8988T (cell line): Measurements from ENCODE around the gene FSTL5.
"Not testable (repeated sequence)": the region's sequence is repeated elsewhere in the genome, so short reads cannot be mapped to it uniquely, and the experiment has no call there.

Experiments used
- DNase-seq: peaks from one replicate; pipeline ENCODE4 v3.0.0; 2011

Gene FSTL5

DNA sequence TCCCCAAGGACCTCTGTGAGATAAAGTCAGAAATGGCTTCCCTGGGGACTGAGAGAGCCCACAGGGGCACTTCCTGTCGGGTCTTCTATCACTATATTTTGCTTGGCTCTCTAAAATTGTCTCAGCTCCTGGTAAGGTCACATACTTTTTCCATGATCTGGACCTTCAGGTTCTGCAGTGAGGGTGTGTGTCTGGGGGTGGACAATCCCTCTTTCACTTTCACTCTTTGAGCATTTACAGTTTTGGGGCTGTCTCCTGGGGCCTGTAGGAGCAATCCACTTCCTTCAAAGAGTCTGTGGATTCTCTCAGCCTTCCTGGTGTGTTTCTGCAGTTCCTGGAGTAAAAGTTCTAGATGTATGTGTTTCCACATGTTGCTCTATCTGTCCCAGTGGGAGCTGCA lies 335.7 kb downstream of the FSTL5 start:
- no peak for DNase-seq

- DNase-seq, result no peak
Observed at GRCh38 chr4:161827013-161827412, 336.8 kb downstream of the FSTL5 start.

- DNase-seq, result no peak
Observed at GRCh38 chr4:161823450-161823849, 340.4 kb downstream of the FSTL5 start.

- DNase-seq, result no peak
Observed at GRCh38 chr4:161822174-161822573, 341.6 kb downstream of the FSTL5 start.

GRCh38 chr4:161817914-161818313 lies 345.9 kb downstream of the FSTL5 start:
- no peak for DNase-seq

- no peak for DNase-seq
Observed at GRCh38 chr4:161816958-161817357, 346.8 kb downstream of the FSTL5 start.

- DNase-seq, result no peak
Observed at GRCh38 chr4:161815841-161816240, 348.0 kb downstream of the FSTL5 start.

- no peak for DNase-seq
Observed at GRCh38 chr4:161813889-161814288, 349.9 kb downstream of the FSTL5 start.

- DNase-seq, result no peak
Observed at GRCh38 chr4:161813389-161813788, 350.4 kb downstream of the FSTL5 start.

DNA sequence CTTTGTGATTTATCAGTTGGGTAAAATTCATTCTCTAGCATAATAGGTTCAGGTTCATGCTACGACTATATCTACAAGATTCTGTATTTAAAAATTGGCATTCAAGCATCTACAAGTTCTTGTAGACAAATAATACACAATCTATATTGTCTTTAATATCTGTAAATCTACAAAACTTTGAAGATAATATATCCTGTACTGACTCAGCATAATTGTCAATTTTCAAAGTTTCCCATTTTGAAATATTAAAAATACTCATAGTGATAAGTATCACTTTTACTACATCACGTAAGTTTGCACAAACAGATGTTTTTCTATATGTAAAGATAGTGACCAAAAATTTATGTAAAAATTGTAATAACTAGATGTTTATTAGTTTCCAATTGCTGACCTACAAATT lies 360.6 kb downstream of the FSTL5 start:
- DNase-seq, result no peak

- no peak for DNase-seq
Observed at GRCh38 chr4:161799710-161800109, 364.1 kb downstream of the FSTL5 start.

DNA sequence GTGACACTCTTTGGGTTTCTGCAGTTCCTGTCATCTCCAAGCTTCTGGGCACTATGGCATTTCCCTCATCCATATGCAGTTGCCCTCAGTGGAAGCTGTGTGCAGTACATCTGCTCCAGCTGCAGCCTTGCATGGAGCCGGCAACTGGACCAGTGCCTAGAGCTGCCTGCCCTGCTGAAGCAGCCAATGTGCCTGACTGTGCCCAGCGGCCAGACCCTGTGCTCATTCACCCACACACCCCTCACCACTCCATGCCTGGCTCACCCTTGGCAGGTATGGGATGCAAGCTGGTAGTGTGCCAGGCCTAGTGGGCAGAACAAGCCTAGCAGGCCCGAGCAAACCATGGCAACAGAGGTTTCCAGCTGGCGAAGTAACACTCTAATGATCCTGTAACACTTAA lies 370.8 kb downstream of the FSTL5 start:
- no peak for DNase-seq

GRCh38 chr4:161791796-161792556 lies 371.8 kb downstream of the FSTL5 start:
- DNase-seq, result no peak

DNA sequence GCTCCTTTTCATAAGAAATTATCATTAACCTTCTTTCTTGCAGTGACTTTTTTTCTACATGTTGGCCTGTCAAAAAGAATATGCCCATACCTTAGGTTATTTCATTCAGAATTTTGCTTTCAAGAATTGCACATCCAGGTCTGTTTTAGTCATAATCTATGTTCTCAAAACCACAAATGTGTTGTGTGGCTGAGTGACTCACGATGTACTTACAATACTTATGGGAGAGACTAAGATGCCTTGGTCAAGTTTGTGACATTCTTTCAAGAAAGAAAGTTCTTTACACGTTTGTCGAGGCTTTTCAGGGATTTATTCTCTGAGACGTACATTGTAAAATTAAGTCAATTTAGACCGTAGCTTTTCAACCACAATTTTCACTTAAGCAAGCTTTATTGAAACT lies 396.7 kb downstream of the FSTL5 start:
- DNase-seq, result no peak

DNA sequence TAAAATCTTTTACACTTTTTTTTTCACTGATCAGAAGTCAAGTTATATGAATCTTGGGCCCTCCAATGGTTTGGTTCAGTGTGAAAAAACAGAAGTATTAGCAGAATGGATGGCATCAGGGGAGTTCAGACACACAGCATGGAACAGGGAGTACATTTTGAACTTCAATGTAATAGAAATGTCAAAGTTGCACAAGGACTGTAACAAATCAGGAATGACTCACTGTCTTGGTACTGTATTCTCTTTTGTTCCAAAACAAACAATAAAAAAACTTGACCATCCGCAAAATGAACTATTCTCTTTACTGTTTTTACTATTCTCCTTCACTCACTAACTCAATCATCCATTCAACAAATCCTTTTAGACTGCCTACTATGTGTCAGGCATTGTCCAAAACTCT lies 401.0 kb downstream of the FSTL5 start:
- no peak for DNase-seq

DNA sequence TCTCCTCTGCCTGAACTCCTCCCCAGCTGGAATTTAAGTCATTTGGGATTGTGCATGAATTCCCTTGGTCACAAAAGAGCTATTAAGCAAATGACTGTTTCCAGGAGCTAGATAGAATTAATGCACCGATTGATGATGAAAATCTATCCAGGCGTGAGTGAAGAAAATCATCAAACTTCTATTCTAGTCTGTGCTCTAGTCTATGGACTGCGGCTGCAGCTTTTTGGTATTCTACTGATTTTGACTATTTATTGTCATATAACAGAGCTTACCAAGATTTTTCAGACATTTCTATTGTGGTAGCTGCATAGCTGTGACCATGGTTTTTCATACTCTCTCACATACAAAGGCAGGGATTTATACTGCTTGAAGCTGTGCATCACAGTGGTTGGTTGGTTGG lies 403.8 kb downstream of the FSTL5 start:
- no peak for DNase-seq

DNA sequence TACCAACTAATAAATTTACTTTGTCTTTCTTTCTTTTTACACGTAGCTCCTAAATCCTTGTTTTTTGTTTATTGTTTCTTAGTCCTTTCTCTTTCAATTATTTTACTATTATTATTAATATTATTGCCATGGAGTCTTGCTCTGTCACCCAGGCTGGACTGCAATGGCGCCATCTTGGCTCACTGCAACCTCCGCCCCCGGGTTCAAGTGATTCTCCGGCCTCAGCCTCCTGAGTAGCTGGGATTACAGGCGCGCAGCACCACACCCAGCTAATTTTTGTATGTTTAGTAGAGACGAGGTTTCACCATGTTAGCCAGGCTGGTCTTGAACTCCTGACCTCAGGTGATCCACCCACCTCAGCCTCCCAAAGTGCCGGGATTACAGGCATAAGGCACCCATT lies 405.4 kb downstream of the FSTL5 start:
- not testable (repeated sequence) for DNase-seq

DNA sequence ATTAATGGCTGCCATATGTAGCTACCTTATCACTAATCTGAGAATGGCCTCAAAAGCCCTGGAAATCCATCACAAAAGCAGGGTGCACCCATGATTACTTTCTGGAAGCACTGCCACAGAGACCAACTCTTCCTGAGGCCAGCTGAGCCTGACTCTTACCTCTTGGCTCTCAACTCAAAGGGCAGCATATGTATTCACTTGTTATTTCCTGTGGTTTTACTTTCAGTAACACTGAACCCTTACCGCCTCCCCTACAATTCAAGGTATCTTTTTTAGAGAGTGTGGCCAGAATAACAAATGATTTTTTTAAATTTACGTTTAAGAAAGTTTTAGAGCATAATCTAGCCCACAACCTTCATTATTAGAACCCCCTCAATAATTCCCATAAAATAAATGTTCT lies 434.9 kb downstream of the FSTL5 start:
- DNase-seq, result no peak

GRCh38 chr4:161721947-161722346 lies 441.9 kb downstream of the FSTL5 start:
- no peak for DNase-seq

- DNase-seq, result no peak
Observed at GRCh38 chr4:161717084-161717483, 446.7 kb downstream of the FSTL5 start.

DNA sequence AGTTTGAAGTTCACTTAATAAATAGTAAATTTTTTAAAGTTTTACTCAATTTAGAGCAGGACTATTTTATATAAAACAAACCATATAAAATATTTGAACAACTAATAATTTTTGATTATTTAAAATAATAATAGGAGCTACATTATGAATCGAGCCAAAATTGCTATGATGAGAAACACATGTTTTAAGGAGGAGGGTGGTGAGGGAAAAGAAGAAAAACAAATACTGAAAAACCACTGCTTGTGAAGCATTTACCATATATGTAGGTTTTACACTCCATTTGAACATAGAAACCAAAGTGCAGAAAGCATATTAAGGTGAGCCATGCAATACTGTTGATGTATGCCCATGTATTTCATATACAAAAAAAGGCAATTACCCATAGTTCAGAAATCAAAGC lies 448.9 kb downstream of the FSTL5 start:
- DNase-seq, result no peak

DNA sequence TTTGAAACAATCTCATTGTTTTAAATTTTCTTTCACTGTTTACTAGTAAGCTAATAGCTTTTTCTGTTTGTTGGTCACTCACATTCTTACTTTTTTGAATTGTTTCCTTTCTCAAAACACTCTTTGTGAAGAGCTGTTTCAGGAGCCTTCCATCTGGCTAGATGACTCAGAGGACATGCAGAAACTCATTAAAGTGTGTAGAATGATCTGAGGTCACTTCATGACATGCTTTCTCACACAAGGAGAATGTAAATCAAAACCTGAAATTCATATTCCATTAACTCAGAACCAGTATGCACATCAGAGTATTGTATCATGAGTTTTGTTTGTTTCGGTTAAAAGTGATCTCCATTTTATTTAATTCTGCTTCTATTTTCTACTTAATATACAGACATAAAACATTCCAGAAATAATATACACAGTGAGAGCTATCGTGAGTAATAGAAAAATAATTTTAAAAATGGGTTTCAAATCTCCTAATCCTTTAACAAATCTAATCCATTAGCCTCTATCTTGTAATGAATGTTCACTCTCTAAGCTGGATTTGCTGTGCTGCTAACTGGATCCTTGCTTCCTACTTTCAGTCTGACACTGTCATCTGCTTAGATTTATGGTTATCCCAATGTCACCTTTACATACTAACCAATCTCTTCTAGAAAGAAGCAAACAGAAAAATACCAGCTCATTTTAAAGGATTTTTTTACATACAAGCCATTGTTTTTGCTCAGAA lies 449.6 kb downstream of the FSTL5 start:
- no peak for DNase-seq

DNA sequence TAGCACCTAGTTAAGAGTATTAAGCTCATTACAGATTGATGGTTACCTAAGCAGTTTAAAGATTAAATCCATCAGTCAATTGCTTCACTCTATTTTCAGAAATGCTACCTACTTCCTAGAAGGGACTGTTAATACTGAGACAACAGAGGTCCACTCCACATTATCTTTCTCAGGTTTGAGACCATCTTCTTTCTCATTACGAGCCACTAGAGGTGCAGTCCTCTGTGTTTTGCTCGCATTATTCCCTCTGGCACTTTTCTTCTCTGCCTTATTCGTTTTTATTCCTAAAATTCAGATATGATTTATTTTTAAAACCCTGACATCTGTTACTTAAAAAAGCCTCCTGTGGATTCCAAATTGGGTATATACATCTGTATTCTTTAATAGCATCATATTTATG lies 459.1 kb downstream of the FSTL5 start:
- no peak for DNase-seq

DNA sequence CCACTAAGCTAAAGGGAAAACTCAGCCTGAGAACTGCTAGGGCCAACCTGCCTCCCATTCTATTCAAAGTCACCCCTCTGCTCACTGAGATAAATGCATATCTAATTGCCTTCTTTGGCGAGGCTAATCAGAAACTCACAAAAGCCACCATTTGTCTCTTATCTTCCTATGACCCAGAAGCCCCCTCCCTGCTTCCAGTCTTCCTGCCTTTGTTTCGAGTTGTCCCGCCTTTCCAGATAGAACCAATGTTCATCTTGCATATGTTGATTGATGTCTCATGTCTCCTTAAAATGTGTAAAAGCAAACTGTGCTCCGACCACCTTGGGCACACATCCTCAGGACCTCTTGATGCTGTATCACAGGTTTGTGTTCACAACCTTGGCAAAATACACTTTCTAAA lies 459.8 kb downstream of the FSTL5 start:
- no peak for DNase-seq

DNA sequence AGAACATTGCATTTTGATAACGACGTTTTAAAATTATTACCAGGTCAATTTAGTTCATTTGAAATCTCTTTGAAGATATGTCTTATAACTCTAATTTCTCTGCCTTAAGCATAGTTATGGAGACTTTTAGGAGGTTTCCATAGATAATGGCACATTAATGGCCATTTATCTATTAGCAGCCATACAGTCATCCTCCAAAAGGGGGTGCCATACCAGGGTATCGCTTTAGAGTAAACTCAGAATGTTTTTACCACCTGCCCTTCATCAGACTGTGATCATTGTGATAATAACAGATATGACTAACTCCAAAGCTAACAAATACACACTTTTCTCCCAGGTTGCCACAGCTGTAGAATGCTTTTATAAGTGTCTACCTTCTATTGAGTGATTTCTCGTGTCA lies 461.5 kb downstream of the FSTL5 start:
- DNase-seq, result no peak
